Mesendoderm (in vitro differentiated cells): ENCODE results near the gene MEF2A.

Experiments
- DNase-seq: peaks from one replicate; pipeline ENCODE4 v3.0.0; 2013
- H2AK5ac ChIP-seq: 2 replicates; pipeline ENCODE4 v1.6.1; 2013; ENCODE audit warnings: low read length, inconsistent platforms
- H2BK120ac ChIP-seq: 2 replicates; pipeline ENCODE4 v1.6.1; 2013; ENCODE audit warnings: low read depth, mild to moderate bottlenecking, low read length, moderate library complexity, mixed read lengths
- H2BK15ac ChIP-seq: replicated peaks from 2 replicates; pipeline ENCODE4 v1.6.1; 2013; ENCODE audit warnings: low read depth, mild to moderate bottlenecking, moderate library complexity
- H2BK5ac ChIP-seq: 2 replicates; pipeline ENCODE4 v1.6.1; 2013; ENCODE audit warnings: low read length, inconsistent platforms
- H3K18ac ChIP-seq: 2 replicates; pipeline ENCODE4 v1.6.1; 2013; ENCODE audit warnings: mild to moderate bottlenecking, low read length, mixed read lengths
- H3K23ac ChIP-seq: one replicate; pipeline ENCODE4 v1.6.1; 2013; ENCODE audit warnings: low read length
- H3K27ac ChIP-seq: 2 replicates; pipeline ENCODE4 v1.5.1; 2013; ENCODE audit warnings: low read depth, mild to moderate bottlenecking, inconsistent platforms, low read length, moderate library complexity
- H3K27me3 ChIP-seq: 2 replicates; pipeline ENCODE4 v1.6.1; 2013; ENCODE audit warnings: low read length, control low read depth, mild to moderate bottlenecking, inconsistent platforms; ENCODE audit not compliant: insufficient read depth, poor library complexity
- H3K36me3 ChIP-seq: 2 replicates; pipeline ENCODE4 v1.6.1; 2013; ENCODE audit warnings: low read length, inconsistent platforms; ENCODE audit not compliant: control insufficient read depth, insufficient read depth
- H3K4ac ChIP-seq: one replicate; pipeline ENCODE4 v1.6.1; 2013; ENCODE audit warnings: low read depth, mild to moderate bottlenecking, low read length, moderate library complexity
- H3K4me1 ChIP-seq: 2 replicates; pipeline ENCODE4 v1.6.1; 2013; ENCODE audit warnings: low read depth, low read length, inconsistent platforms; ENCODE audit not compliant: control insufficient read depth
- H3K4me2 ChIP-seq: 2 replicates; pipeline ENCODE4 v1.6.1; 2013; ENCODE audit warnings: low read length
- H3K4me3 ChIP-seq: 2 replicates; pipeline ENCODE4 v1.5.1; 2013; ENCODE audit warnings: mild to moderate bottlenecking, low read length
- H3K56ac ChIP-seq: one replicate; pipeline ENCODE4 v1.6.1; 2013; ENCODE audit warnings: low read length
- H3K79me1 ChIP-seq: 2 replicates; pipeline ENCODE4 v1.6.1; 2013; ENCODE audit warnings: low read length, inconsistent platforms
- H3K79me2 ChIP-seq: 2 replicates; pipeline ENCODE4 v1.6.1; 2013; ENCODE audit warnings: mild to moderate bottlenecking, low read length; ENCODE audit not compliant: control insufficient read depth, insufficient read depth
- H3K9ac ChIP-seq: 2 replicates; pipeline ENCODE4 v1.6.1; 2013; ENCODE audit warnings: low read length, inconsistent platforms
- H4K5ac ChIP-seq: one replicate; pipeline ENCODE4 v1.6.1; 2013; ENCODE audit warnings: low read length
- H4K8ac ChIP-seq: one replicate; pipeline ENCODE4 v1.6.1; 2013; ENCODE audit warnings: low read depth, mild to moderate bottlenecking, control low read depth, low read length, moderate library complexity
- whole genome bisulfite sequencing: extraction: QIAGEN DNeasy Blood & Tissue Kit; methylation state at CpG from one replicate; pipeline ENCODE4 v1.1.7; 2013; ENCODE audit warnings: low lambda C conversion rate, missing lambda C conversion rate; ENCODE audit not compliant: insufficient coverage; ENCODE audit errors: extremely low coverage; 5-methylcytosine and 5-hydroxymethylcytosine counted together

The MEF2A gene

DNA sequence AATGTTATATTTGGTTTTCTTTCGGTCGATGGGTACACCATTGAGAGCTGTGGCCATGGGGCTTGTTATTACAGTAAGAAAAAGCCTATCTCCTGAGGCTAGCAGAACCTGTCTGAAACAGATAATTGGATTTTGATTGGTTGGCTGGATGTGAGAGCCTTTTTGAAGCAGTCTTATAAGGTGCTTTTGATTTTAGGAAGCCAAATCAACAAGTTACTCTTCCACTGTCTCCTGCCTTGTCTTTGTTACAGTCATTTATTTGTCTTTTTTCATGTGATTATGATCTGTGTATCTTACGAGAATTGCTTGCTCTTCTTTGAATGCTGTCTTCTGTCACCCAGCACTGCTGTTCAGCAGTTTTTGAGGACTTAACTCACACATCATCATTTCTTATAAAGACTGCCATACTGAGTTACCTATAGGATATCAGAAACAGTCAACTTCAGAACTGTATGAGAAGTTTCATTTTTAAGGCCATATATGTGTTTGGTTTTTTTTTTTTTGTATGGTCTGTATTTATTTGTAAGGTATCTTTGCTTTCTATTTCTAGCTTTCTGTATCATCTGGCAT is 51.1 kb downstream of the MEF2A start:
- Histone ChIP-seq H4K5ac (no peak overlapping the region), H3K27me3 (no peaks in the 10 kb centered on the region), H3K4me1 (peaks cover 2% of the 10 kb centered on the region), H3K9ac (no peak overlapping the region), H3K79me2 (peaks cover 9% of the 10 kb centered on the region), H3K4me2 (no peak overlapping the region), H3K79me1 (peaks cover 3% of the 10 kb centered on the region), H3K18ac (no peak overlapping the region), H2AK5ac (no peak overlapping the region), H3K4ac (no peak overlapping the region), H2BK15ac (no peak overlapping the region), H3K23ac (no peak overlapping the region), H3K4me3 (no peak overlapping the region), H2BK120ac (no peak overlapping the region), H3K27ac (no peak overlapping the region), H3K56ac (no peak overlapping the region), H4K8ac (no peak overlapping the region), H3K36me3 (no peaks in the 10 kb centered on the region), H2BK5ac (no peak overlapping the region)
- no peak for DNase-seq
- WGBS, result no CpG with 5 or more reads among the region's 3 CpGs

DNA sequence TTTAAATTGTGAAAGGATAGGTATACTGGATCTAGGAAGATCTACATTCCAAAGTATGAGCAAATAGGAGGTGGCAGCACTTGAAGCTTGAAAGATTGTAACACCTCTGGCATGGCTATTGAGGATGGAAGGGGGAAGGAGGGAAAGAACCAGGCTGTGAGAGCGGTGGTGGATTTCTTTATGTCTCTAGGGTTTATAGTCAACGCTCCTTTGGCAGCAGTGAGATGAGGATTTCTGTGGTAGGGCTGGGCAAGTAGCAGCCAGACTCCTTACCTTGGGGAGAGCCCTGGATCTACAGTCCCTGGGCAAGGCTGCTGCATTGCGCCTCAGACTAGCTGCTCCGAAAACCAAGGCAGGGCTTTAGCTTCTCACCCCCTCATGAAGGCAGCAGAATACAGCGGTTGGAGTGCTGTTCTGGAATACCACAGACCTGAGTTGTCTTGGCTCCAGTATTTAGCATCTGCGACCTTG is 53.2 kb downstream of the MEF2A start:
- Histone ChIP-seq H3K36me3 (no peaks in the 10 kb centered on the region), H4K5ac (no peak overlapping the region), H3K18ac (no peak overlapping the region), H3K56ac (peak overlapping the region; percentile 49), H2BK5ac (no peak overlapping the region), H3K27ac (peak overlapping the region; percentile 27), H4K8ac (no peak overlapping the region), H3K4ac (no peak overlapping the region), H3K79me2 (peaks cover 10% of the 10 kb centered on the region), H3K4me3 (no peak overlapping the region), H3K9ac (peak overlapping the region; percentile 13), H2AK5ac (no peak overlapping the region), H3K4me2 (no peak overlapping the region), H3K79me1 (peaks cover 4% of the 10 kb centered on the region), H2BK120ac (no peak overlapping the region), H3K23ac (no peak overlapping the region), H2BK15ac (no peak overlapping the region), H3K4me1 (peaks cover 2% of the 10 kb centered on the region), H3K27me3 (no peaks in the 10 kb centered on the region)
- WGBS, result no CpG with 5 or more reads among the region's 6 CpGs
- peak; percentile 79 for DNase-seq

DNA sequence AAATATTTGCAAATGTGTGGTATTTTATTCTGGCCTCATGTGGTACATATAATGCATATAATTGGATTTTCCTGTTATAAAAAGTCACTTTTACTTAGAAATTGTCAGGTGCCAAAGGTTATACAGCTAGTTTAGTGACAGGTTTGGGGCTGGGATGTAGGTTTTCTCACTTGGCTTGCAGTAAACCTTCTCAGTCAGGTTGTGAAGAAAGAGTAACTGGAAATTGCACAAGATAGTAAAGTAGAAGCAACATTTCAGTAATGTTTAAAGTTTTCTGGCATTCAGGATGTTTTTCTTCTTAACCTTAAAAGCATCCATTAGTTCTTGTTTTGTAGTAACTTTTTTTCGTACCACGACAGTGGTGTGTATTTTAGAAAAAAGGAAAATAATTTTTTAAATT is 53.9 kb downstream of the MEF2A start:
- no peak overlapping the region for H3K27ac ChIP-seq
- whole genome bisulfite sequencing, result no CpG with 5 or more reads among the region's 2 CpGs
- H3K79me1 ChIP-seq, result peaks cover 4% of the 10 kb centered on the region
- H3K23ac ChIP-seq, result no peak overlapping the region
- H4K8ac ChIP-seq, result no peak overlapping the region
- H3K4ac ChIP-seq, result no peak overlapping the region
- DNase-seq, result no peak
- H2BK15ac ChIP-seq, result no peak overlapping the region
- no peak overlapping the region for H2AK5ac ChIP-seq
- H2BK5ac ChIP-seq, result no peak overlapping the region
- H3K27me3 ChIP-seq, result no peaks in the 10 kb centered on the region
- no peaks in the 10 kb centered on the region for H3K36me3 ChIP-seq
- H3K9ac ChIP-seq, result no peak overlapping the region
- no peak overlapping the region for H3K4me2 ChIP-seq
- no peak overlapping the region for H3K56ac ChIP-seq
- no peaks in the 10 kb centered on the region for H3K4me1 ChIP-seq
- peaks cover 9% of the 10 kb centered on the region for H3K79me2 ChIP-seq
- H4K5ac ChIP-seq, result no peak overlapping the region
- no peak overlapping the region for H3K18ac ChIP-seq
- no peak overlapping the region for H3K4me3 ChIP-seq
- no peak overlapping the region for H2BK120ac ChIP-seq

DNA sequence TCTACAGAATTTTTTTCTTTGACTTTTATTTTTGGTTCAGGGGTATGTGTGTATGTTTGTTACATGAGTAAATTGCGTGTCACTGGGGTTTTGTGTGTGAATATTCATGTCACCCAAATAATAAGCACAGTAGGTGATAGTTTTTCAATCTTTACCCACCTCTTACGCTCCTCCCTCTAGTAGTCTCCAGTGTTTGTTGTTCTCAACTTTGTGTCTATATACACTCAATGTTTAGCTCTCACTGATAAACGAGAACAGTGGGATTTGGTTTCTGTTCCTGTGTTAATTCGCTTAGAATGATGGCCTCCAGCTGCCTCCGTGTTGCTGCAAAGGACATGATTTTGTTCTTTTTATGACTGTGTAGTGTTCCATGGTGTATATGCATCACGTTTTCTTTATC is 54.4 kb downstream of the MEF2A start:
- Histone ChIP-seq H4K8ac (no peak overlapping the region), H2BK120ac (no peak overlapping the region), H3K18ac (no peak overlapping the region), H2BK15ac (no peak overlapping the region), H3K56ac (no peak overlapping the region), H3K9ac (no peak overlapping the region), H4K5ac (no peak overlapping the region), H3K36me3 (no peaks in the 10 kb centered on the region), H3K4ac (no peak overlapping the region), H3K79me1 (peaks cover 4% of the 10 kb centered on the region), H3K79me2 (peaks cover 9% of the 10 kb centered on the region), H2BK5ac (no peak overlapping the region), H2AK5ac (no peak overlapping the region), H3K27me3 (no peaks in the 10 kb centered on the region), H3K4me2 (no peak overlapping the region), H3K4me1 (no peaks in the 10 kb centered on the region), H3K27ac (no peak overlapping the region), H3K4me3 (no peak overlapping the region), H3K23ac (no peak overlapping the region)
- WGBS, result no CpG with 5 or more reads among the region's 6 CpGs
- DNase-seq, result no peak

DNA sequence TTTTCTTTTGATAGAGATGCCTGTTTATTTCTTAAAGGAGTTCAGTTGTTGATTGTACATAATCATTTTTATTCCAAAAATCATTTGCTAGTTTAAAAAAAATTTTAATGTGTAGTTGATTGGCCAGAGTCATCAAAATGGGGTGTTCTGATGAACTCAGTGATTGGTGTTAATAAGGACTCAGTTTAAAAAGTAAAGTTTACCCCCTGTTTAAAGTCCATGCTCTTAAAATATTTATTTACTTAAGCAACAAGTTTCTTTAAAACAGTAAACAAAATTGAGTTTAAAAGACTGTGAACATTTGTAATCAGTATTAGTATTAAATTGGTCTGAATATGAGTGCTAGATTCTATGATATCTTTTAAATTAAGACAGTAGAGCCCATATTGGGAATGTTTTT is 56.0 kb downstream of the MEF2A start:
- Histone ChIP-seq H2BK5ac (no peak overlapping the region), H3K9ac (no peak overlapping the region), H3K4me2 (no peak overlapping the region), H3K36me3 (no peaks in the 10 kb centered on the region), H3K27ac (no peak overlapping the region), H4K5ac (no peak overlapping the region), H3K4me1 (no peaks in the 10 kb centered on the region), H3K79me1 (peaks cover 4% of the 10 kb centered on the region), H3K79me2 (peaks cover 6% of the 10 kb centered on the region), H3K4ac (no peak overlapping the region), H3K27me3 (no peaks in the 10 kb centered on the region), H3K23ac (no peak overlapping the region), H3K18ac (no peak overlapping the region), H3K56ac (no peak overlapping the region), H4K8ac (no peak overlapping the region), H2AK5ac (no peak overlapping the region), H2BK120ac (no peak overlapping the region), H3K4me3 (no peak overlapping the region), H2BK15ac (no peak overlapping the region)
- no peak for DNase-seq

DNA sequence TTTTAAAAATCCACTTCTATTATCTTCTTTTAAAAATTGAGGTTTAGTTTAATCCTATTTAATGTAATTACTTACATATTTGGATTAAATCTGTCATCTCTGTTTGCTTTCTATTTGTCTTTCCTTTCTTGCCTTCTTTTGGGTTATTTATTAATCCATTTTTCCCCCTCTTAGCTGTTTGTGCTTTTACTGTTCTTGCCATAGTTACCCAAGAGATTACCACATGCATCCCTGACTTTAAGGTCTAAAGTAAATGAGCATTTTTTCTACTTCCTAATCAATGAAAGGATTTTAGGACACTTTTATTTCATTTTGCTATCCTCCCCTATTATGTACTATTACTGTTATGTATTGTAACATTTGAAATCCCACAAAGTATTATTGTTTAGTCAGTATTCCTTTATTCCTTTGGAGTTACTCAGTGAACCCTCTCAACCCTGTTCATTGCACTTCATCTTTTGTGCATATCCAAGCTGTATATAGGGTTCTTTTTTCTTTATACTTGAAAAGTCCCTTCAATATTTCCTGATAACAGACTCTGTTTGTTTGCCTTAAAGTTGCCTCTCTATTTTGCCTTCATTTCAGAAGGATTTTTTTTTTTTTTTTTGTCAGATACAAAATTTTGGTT is 62.7 kb downstream of the MEF2A start:
- no peak overlapping the region for H4K8ac ChIP-seq
- no peak overlapping the region for H3K4me2 ChIP-seq
- H3K4ac ChIP-seq, result no peak overlapping the region
- no peaks in the 10 kb centered on the region for H3K27me3 ChIP-seq
- no peak overlapping the region for H2AK5ac ChIP-seq
- no peaks in the 10 kb centered on the region for H3K4me1 ChIP-seq
- no peak overlapping the region for H2BK15ac ChIP-seq
- H3K9ac ChIP-seq, result no peak overlapping the region
- H3K4me3 ChIP-seq, result no peak overlapping the region
- H3K27ac ChIP-seq, result no peak overlapping the region
- H3K36me3 ChIP-seq, result no peaks in the 10 kb centered on the region
- peaks cover 2% of the 10 kb centered on the region for H3K79me1 ChIP-seq
- peaks cover 3% of the 10 kb centered on the region for H3K79me2 ChIP-seq
- DNase-seq, result no peak
- no peak overlapping the region for H2BK120ac ChIP-seq
- no peak overlapping the region for H2BK5ac ChIP-seq
- H3K56ac ChIP-seq, result no peak overlapping the region
- H3K18ac ChIP-seq, result no peak overlapping the region
- no peak overlapping the region for H3K23ac ChIP-seq
- no peak overlapping the region for H4K5ac ChIP-seq
